ENCODE data around the gene RNF26.

RNF26 gene

DNA sequence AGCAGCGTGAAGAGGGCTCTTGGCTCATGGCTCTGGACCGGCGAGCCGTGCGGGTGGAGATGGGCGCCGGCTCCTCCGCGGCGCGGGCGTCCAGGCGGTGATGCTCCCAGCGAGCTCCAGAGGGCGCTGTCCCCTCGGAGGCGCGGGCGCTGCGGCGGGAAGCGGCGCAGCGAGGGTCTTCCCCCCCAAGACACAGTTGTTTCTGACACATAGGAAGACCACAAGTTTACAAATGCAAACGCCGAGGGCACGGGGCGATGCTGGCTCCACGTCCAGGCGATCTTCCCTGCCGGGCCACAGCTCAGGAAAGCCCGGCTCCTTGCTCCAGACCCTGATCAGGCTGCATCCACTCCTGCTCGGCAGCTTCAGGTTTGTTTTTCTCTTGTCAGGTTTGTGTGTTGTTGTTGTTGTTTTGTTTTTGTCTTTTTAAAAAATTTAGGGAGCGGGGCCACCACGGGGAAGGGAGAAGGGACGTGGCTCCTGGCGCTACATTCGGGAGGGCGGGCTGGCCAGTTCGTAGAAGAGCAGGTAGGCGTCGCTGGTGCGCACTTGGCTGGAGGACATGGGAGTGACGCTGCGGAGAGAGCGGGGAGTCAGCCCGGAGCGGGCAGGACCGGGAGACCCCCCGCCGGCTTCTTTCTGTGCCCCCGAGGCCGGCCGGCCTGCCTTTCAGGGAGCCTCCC, 22.2 kb downstream of the RNF26 start:
- FAIRE-seq: no peak

DNA sequence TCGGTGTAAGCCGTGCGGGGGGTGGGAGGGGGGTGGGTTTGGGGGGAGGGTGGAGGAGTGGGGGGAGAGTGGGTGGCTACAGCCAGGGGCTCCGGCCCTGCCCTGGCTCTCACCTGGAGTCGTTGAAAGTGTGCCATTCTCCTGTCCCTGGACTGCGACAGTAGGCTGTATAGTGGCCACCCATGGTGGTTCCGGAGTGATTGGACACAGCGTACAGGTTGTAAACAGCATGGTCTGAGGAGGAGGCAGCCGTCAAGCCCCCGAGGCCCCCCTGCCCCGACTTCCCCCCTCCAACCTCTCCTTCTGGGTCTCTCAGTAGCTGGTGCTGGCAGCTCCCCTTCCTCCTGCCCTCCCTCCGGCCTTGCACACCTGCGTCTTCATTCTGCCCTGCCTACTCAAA, 22.7 kb downstream of the RNF26 start:
- FAIRE-seq: no peak

DNA sequence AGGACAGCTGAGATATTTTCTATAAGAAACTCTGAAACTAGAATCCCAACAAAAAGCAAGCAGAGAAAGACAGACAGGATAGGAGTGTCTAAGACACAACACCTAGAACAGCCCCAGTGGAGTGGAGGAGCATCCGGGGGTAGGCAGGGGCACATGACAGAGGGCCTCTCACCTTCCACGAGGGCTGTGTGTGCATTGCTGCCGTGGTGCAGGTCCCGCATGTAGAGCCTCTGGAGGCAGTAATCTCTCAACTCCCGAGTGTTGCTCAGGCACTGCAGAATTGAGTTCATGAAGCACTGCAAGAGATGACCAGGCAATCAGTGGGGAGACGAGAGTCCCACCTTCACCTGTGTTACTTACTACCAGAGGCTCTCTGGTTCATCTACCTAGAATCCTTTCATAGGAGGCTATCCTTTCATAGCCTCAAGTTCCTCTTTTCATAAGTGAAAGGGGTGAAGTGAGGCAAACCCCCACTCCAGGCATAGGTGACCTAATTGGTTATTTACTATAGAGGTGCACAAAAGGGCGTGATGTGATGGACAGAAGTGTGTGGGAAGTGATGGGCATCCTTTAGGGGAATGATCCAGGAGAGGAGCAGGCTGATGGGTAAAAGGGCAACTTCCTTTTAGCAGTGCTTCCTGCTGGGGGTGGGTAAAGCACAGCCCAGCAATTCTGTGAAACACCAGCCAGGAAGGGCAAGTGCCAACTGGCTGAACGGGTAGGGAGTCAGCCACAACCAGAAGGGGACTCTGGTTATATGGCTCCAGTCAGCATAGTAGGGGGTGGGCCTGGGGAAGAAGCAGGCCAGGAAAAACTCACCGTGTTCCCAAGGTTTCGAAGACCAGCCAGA, 25.3 kb downstream of the RNF26 start:
- FAIRE-seq: no peak

DNA sequence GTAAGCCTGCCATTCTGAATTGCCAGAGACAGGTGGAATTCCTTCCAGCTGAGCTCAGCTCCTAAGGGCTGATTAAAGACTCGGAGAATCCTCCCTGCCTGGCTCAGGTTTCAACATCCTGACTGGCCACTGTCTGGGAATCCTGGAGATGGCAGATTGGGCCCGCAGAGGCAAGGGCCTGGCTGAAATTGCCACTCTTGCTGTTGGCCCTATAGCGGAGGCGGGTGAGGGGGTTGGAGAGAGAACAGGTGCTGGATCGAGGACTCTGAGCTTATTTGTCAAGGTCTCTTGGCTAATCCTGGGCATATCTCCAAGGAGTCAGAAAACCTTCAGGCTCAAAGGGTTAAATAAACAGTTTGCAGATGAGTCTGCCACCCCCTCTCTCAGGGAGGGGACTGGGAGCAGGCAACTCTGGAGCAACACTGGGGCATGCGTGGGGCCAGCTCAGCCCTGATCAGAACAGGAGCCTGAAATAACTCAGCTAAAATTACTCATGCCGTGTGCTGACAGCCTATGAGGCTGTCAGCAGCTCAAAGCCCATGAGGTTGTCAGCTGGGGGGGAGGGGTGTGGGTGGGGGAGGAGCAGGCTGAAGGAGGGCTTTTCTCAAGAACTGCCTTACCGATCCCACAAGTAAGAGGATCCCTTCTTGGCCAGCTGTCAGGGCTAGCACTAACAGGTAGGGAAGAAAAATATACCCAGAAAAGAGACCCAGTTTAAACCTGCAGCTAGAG, 26.9 kb downstream of the RNF26 start:
- FAIRE-seq: no peak

- FAIRE-seq: no peak
Observed at GRCh38 chr11:119361941-119362725, 27.8 kb downstream of the RNF26 start.

DNA sequence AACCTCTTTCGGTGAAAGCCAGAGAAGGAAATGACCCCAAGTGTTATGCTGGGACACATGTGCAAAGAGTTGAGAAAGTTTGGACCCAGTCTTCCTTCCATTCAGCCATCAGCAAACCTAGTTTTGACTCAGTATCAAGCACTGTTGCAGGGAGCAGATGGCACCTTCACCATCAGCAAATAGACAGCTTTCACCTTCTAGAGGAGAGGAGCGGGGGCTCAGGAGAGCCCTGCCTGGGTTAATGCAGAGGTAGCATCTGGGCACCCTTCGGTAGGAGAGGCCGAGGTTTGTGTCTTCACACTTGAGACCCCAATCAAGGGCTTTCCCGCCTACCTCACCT, 28.4 kb downstream of the RNF26 start:
- FAIRE-seq: no peak

DNA sequence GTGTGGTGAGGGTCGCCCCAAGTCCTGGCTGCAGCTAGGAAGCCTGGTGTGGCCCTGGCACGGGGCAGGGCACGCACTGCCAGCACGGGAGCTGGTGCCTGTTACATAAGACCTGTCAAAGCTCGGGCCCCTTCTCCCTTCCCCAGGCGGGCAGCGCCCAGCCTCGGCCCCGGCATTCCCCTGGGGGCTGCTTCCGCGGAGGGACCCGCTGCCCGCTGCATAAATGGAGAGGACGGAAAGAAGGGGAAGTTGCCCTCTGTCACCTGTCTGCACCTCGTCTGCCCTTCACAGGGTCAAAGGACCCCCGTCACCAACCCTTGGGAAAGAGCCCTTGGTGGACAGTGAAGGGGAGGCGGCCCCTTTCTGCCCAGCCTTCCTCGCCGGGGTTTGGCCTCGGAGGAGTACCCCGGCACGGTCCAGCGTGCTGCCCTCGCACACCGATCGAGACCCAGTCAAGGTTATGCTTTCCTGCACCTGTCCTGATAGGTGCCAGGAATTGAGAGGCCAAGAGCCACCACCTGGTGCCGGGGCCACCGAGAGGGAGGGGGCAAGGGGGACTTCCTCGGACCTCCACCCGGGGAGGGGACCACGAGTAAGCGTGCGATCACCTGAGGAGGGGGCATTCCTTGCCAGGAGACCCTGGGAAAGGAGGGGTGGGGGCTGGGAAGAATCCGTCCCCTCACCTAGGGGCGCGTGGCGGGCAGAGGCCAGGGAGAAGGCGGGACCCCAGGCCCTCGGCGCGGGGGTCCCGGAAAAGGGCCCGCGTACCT, 28.9 kb downstream of the RNF26 start:
- FAIRE-seq: no peak

DNA sequence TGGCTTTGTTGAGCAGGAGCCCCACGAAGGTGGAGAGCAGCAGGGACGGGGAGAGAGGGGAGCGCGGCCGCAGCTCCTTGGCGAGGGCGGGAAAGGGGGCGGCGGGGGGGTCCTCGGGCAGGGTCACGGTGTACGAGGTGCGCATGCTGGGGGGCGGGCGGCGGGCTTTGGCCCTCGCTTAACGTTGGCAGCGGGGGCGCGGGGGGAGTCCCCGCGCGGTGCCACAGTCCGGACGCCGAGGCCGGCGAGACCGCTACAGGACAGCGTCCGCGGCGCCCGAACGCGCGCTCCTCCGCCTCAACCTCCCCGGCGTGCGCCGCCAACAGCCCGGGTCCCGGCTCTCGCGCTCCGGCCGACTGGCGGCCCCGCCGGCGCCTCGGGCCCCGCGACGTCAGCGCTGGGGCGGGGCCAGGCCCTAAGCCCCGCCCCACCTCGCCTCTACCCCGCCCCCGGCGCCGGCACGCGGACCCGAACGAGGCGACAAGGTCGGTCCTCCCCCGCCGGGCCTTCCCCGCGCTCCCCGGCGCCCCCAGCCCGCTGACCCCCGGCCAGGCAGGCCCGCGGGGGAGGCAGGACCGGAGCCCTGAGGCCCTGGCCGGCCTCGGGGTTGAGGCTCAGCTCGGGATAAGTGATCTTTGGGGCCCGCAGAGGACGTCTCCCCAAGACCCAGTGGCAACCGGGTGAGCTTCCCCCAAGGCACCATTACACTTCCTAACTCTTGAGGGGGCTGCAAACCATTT, 29.7 kb downstream of the RNF26 start:
- FAIRE-seq: no peak

GRCh38 chr11:119365071-119365591, 30.8 kb downstream of the RNF26 start:
- FAIRE-seq: no peak

DNA sequence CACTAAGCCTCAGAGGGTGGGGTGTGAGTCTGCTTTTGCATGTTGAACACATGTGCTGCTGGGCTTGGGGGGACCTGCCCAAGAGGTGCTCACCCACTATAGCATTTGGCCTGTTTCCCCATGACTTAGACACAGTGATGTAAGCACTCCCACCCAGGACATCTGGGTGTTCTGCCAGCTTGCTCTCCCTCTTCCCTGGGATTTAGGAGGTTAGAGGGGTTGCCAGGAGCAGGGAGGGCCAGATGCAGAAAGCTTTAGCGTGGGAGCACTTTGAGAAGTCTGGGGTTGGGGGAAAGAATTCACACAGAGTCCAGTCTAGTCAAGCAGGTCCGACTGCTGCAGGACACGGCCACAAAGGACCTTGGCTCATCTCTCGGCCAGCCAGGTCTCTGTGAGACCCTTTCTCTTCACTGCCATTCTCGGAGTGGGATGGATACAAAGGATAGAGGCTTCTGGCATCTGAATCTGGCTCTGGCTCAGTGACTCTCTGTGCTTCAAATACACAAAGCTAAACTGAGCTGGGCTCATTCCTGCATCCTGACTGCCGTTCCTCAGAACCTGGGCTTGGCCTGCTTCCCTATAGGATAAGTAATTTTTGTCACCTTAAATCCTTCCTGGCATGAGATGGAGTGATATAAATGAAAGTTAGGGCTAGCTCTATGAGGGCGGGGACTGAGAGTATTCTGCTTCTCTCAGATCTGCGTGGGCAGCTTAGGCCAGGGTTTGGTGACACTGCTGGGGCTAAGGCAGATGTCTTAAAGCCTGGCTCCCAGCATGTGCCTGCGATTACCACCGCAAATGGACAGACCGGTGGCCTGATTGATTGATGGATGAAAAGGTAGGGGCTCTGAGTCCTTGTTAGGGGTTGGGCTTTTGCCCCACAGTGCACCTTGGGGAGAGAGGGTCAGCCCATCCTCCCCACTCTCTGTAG, 32.6 kb downstream of the RNF26 start:
- no peak for FAIRE-seq

DNA sequence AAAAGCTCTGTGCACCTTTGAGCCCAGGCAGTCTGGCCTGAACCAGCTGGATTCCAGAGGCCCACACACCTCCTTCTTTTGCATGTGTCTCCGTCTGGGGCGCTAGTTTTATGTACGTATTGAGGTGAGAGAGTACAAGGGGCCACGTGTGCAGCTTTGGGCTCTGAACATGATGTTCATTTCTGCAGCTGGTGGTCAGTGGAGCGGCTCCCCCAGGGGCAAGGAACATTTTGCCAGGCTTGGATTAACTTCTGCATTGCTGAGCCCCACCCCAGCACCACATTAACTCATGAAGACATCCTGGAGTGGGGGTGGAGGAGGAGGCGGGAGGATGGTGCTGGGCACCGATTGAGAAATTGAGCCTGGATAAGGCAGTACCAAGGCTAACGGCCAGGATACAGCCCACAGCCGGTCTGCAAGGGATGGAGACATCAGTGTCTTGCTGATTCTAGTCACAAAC, 33.4 kb downstream of the RNF26 start:
- FAIRE-seq: no peak

DNA sequence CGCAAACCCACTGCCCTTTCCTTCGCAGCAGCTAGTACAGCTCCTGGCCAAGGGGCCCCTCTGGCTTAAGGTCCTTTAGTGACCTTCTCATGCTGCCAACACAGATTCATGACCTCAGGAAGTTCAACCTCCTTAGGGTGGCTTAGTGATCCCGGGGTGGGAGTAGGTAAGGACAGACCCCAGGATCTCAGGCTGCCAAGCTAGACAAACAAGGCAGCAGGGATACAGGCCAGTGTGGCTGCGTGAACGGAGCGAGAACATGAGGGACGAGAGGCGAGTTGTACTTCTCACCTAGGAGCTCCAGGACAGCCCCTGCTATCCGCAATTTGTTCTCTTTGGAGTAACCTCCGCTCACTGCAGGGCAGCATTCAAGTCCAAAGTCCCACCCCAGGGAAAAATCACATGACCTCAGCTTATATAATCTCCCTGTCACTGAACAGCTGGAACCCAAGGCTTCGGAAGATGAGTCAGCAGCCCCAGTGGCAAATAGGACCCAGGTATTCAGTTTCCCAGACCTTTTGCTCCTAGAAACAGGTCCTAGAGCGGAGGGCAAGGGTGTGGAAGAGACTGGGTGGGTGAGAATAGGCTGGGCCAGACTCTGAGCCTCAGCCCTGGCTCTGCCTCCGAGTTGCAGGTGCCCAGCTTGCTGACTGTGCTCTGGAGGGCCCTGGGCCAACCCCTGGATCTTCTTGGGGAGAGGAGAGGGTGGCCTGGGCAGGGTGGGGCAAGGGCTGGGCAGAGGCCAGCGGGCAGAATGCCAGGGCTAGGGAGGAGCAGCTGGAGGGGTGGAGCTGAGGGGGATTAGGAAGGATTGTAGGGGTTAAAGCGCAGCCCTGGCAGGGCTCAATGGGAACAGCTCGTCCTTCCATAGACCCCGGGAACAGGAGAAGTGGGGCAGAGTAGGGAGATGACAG, 34.1 kb downstream of the RNF26 start:
- FAIRE-seq: no peak

DNA sequence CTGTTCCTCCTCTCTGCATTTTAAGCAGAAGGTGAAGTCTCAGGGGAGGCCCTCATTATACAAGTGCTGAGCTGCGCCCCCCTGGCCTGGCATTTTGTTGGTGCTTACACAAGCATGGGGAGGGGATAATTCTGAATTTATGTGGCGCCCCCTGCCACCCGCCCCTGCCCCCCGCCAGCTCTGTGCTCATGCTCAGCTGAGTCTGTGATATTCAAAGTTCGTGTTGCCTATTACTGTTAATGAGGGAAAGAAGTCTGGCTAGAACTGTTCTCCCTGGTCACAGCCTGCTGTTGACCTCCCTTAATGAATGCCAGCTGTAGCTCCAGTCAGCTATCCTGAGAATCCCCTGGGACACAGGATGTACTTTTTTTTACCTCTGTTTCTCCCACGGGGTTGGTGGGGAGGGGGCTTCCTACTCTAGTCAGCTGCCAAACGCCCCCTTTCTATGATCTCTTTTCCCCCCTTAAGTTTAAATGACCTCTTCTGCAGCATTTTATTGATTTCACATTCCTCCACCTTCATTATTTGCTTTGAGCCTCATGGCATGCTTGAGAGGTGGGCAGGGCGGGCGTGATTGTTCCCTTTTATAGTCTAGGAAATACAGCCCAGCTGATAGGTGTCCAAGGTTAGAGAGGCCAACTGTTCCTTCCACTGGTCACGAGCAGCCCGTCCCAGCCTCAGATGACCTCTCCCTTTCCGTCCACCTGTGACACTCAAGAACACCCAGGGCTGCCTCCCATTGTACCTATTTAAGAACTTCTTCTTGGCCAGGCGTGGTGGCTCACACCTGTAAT, 35.0 kb downstream of the RNF26 start:
- no peak for FAIRE-seq

DNA sequence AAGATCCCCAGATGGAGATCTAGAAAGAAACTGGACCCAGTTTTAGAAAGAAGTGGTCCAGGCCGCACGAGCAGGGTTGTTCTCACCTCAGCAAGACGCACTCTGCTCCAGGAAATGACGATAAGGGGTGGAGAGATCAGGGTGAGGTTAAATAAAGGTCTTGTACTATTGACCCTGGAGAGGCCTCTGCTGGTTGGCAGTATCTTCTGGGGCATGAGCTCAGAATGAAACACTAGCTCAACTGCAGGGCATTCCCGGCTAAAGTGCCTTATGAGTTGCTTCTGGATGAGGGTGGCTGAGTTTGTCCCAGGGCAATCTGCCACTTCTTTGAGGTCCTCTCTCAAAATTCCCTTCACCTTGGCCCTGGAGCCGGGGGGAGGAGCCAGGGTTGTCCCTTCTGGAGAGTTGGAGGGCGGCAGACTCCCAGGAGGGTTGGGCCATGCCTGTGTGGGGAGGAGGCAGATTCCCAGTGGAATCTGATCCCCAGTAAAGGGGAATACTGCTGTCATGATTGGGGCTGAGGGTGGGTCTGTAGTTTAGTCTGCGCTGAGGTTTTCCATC, 36.2 kb downstream of the RNF26 start:
- no peak for FAIRE-seq

GRCh38 chr11:119371067-119371601, 36.8 kb downstream of the RNF26 start:
- FAIRE-seq: no peak

DNA sequence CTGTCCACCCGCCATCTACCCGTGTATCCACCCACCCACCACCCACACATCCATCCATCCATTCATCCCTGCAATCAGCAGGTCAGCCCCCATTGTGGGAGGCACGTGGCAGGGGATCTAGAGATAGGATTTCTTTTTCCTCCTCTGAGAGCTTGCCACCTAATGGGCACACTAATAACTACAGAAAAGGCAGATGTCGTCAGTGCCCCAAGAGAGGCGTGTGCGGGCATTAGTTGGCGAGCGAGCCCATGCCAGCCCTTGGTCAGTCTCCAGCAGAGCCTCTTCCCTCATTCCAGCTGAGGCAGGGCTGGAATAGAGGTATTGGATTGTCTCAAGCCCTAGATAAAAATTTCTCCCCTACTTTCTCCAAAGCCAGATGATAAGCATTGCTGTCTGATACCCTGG, 37.5 kb downstream of the RNF26 start:
- no peak for FAIRE-seq
